Activated CD4-positive, alpha-beta memory T cell treated with anti-CD3 and anti-CD28 coated beads for 36 hours (primary cell): Measurements from ENCODE around the gene CAPNS1. TPM values are rescaled to one million over a fixed set of nuclear protein-coding genes. Genes with fewer than 3 reads are reported as not detected.

Experiments used
- CTCF ChIA-PET: fragments of 350-600 bp; sonication (Branson Sonifier 250); formaldehyde crosslinking; loops from one replicate; lab custom pipeline; 2021; ENCODE audit warnings: antibody characterized with exemption, inconsistent platforms; lab: Charles Lee
- POLR2A ChIA-PET: fragments of 350-600 bp; sonication (Branson Sonifier 250); formaldehyde crosslinking; loops from one replicate; lab custom pipeline; 2021; ENCODE audit warnings: antibody characterized with exemption; lab: Charles Lee
- DNase-seq: peaks from one replicate; pipeline ENCODE4 v3.0.0-alpha.2; 2020
- H3K27ac Mint-ChIP-seq: one replicate; pipeline ENCODE4 v1.8.0; 2021; ENCODE audit warnings: mixed read lengths
- H3K27me3 Mint-ChIP-seq: one replicate; pipeline ENCODE4 v1.8.0; 2021; ENCODE audit warnings: mixed read lengths
- H3K36me3 Mint-ChIP-seq: one replicate; pipeline ENCODE4 v1.8.0; 2021; ENCODE audit warnings: mixed read lengths
- H3K4me1 Mint-ChIP-seq: one replicate; pipeline ENCODE4 v1.8.0; 2021; ENCODE audit warnings: low read depth, mixed read lengths
- H3K4me3 Mint-ChIP-seq: one replicate; pipeline ENCODE4 v1.8.0; 2021; ENCODE audit warnings: mild to moderate bottlenecking, mixed read lengths
- H3K9me3 Mint-ChIP-seq: one replicate; pipeline ENCODE4 v1.8.0; 2021; ENCODE audit warnings: mixed read lengths
- intact Hi-C: fragments of 100-400 bp; cut with micrococcal nuclease; formaldehyde crosslinking; loops from one replicate; pipeline ENCODE4 v1.15.1; 2023
- total RNA-seq, 2 experiments: library from RNA; stranded (reverse); gene quantifications; one replicate each; pipeline ENCODE4 v1.2.3, GENCODE V29; 2021

CAPNS1 gene
- total RNA-seq, 2 experiments from 2014 or later: 430 to 447 TPM

GRCh38 chr19:36103842-36104552 lies 35.9 kb upstream of the CAPNS1 start:
- CTCF ChIA-PET: no interaction called here
- POLR2A ChIA-PET: interaction anchor here (1.5 kb wide), 1 partner anchor 11 kb away, joined by 5 read pairs; the partner anchor contains the start of genes POLR2I and TBCB
- Mint-ChIP-seq H3K36me3 (peaks cover 11% of the 10 kb centered on the region), H3K4me3 (no peak overlapping the region), H3K27ac (no peak overlapping the region), H3K4me1 (no peaks in the 10 kb centered on the region), H3K27me3 (no peaks in the 10 kb centered on the region), H3K9me3 (no peaks in the 10 kb centered on the region)
- intact Hi-C loops: no loop called here
- DNase-seq: no peak

- H3K27ac Mint-ChIP-seq: no peak overlapping the region
- H3K27me3 Mint-ChIP-seq: no peaks in the 10 kb centered on the region
- no peaks in the 10 kb centered on the region for H3K9me3 Mint-ChIP-seq
- CTCF ChIA-PET: interaction anchor here (1.6 kb wide), 1 partner anchor 21 kb away, joined by 5 read pairs; no protein-coding TSS in a partner anchor
- no peak for DNase-seq
- POLR2A ChIA-PET: interaction anchor here (1.6 kb wide), 1 partner anchor 9 kb away, joined by 4 read pairs; the partner anchor contains the start of genes POLR2I and TBCB
- intact Hi-C loops: no loop called here
- H3K36me3 Mint-ChIP-seq: peaks cover 11% of the 10 kb centered on the region
- H3K4me3 Mint-ChIP-seq: no peak overlapping the region
- H3K4me1 Mint-ChIP-seq: no peaks in the 10 kb centered on the region
These were observed 33.4 kb upstream of the CAPNS1 start for GRCh38 chr19:36106441-36106840.

GRCh38 chr19:36106991-36107390 lies 32.9 kb upstream of the CAPNS1 start:
- no peak for DNase-seq
- Mint-ChIP-seq H3K4me1 (no peaks in the 10 kb centered on the region), H3K27me3 (no peaks in the 10 kb centered on the region), H3K27ac (no peak overlapping the region), H3K4me3 (no peak overlapping the region), H3K9me3 (no peaks in the 10 kb centered on the region), H3K36me3 (peaks cover 11% of the 10 kb centered on the region)
- intact Hi-C loops: no loop called here
- POLR2A ChIA-PET: interaction anchor here (1.6 kb wide), 1 partner anchor 8 kb away, joined by 4 read pairs; the partner anchor contains the start of genes POLR2I and TBCB
- CTCF ChIA-PET: interaction anchor here (0.5 to 1.6 kb wide), 2 partner anchors 21 to 268 kb away, joined by 4 to 5 read pairs; no protein-coding TSS in a partner anchor

- CTCF ChIA-PET: interaction anchor here (0.6 kb wide), 1 partner anchor 46 kb away, joined by 3 read pairs; no protein-coding TSS in a partner anchor
- H3K27me3 Mint-ChIP-seq: no peaks in the 10 kb centered on the region
- POLR2A ChIA-PET: no interaction called here
These were observed 31.2 kb upstream of the CAPNS1 start for GRCh38 chr19:36108684-36109083.

GRCh38 chr19:36110487-36111199 lies 29.2 kb upstream of the CAPNS1 start, which contains the start of gene OVOL3:
Gene OVOL3 (plus strand): TSS chr19:36111143. CDS start chr19:36111203, 60 bp downstream.
- H3K4me3 Mint-ChIP-seq: no peak within 1 kb of the TSS

More at GRCh38 chr19:36108684-36109083, 31.2 kb upstream of the CAPNS1 start:
- no peak overlapping the region for H3K4me3 Mint-ChIP-seq
- no peaks in the 10 kb centered on the region for H3K9me3 Mint-ChIP-seq
- H3K36me3 Mint-ChIP-seq: peaks cover 14% of the 10 kb centered on the region
- intact Hi-C loops: no loop called here
- no peak overlapping the region for H3K27ac Mint-ChIP-seq
- H3K4me1 Mint-ChIP-seq: peaks cover 10% of the 10 kb centered on the region
- DNase-seq: no peak

GRCh38 chr19:36111200-36111539 lies 28.7 kb upstream of the CAPNS1 start:
- CTCF ChIA-PET: no interaction called here
- Mint-ChIP-seq H3K36me3 (peaks cover 25% of the 10 kb centered on the region), H3K4me3 (no peak overlapping the region), H3K27me3 (peaks cover 5% of the 10 kb centered on the region), H3K4me1 (peaks cover 22% of the 10 kb centered on the region), H3K9me3 (no peaks in the 10 kb centered on the region), H3K27ac (no peak overlapping the region)
- POLR2A ChIA-PET: no interaction called here
- no peak for DNase-seq
- intact Hi-C loops: loop anchor here (10.0 kb wide), 2 partner anchors 366 to 396 kb away; partner anchors contain the start of genes IGFLR1, KMT2B, LIN37 and PSENEN

More at GRCh38 chr19:36110487-36111199, 29.2 kb upstream of the CAPNS1 start, which contains the start of gene OVOL3:
- Mint-ChIP-seq H3K4me1 (peaks cover 18% of the 10 kb centered on the region), H3K9me3 (no peaks in the 10 kb centered on the region), H3K27ac (no peak within 1 kb of the TSS), H3K27me3 (peaks cover 5% of the 10 kb centered on the region), H3K36me3 (peaks cover 24% of the 10 kb centered on the region)
- CTCF ChIA-PET: no interaction called here
- intact Hi-C loops: loop anchor here (10.0 kb wide), 2 partner anchors 366 to 396 kb away; partner anchors contain the start of genes IGFLR1, KMT2B, LIN37 and PSENEN
- POLR2A ChIA-PET: interaction anchor here (0.8 kb wide), 1 partner anchor 739 kb away, joined by 3 read pairs; no protein-coding TSS in a partner anchor
- no peak for DNase-seq

- Mint-ChIP-seq H3K4me3 (peak overlapping the region; percentile 99), H3K36me3 (peaks cover 29% of the 10 kb centered on the region), H3K27me3 (peaks cover 5% of the 10 kb centered on the region), H3K4me1 (peaks cover 32% of the 10 kb centered on the region), H3K9me3 (no peaks in the 10 kb centered on the region), H3K27ac (no peak overlapping the region)
- DNase-seq: no peak
- intact Hi-C loops: loop anchor here (10.0 kb wide), 2 partner anchors 368 to 398 kb away; partner anchors contain the start of genes IGFLR1, KMT2B, LIN37 and PSENEN
- CTCF ChIA-PET: no interaction called here
- POLR2A ChIA-PET: no interaction called here
These were observed 27.2 kb upstream of the CAPNS1 start for GRCh38 chr19:36112678-36113077.

- Mint-ChIP-seq H3K4me1 (peaks cover 35% of the 10 kb centered on the region), H3K36me3 (peaks cover 33% of the 10 kb centered on the region), H3K4me3 (peak overlapping the region; percentile 99), H3K9me3 (no peaks in the 10 kb centered on the region), H3K27ac (peak overlapping the region; percentile 94), H3K27me3 (peaks cover 5% of the 10 kb centered on the region)
- ChIA-PET POLR2A (no interaction called here), CTCF (interaction anchor here (1.0 to 1.3 kb wide), 2 partner anchors 14 to 55 kb away, joined by 3 to 11 read pairs; no protein-coding TSS in a partner anchor)
- no peak for DNase-seq
- intact Hi-C loops: loop anchor here (10.0 kb wide), 2 partner anchors 369 to 399 kb away; partner anchors contain the start of genes IGFLR1, KMT2B, LIN37 and PSENEN
These were observed 26.4 kb upstream of the CAPNS1 start for GRCh38 chr19:36113425-36113824.

GRCh38 chr19:36113894-36114720 lies 25.8 kb upstream of the CAPNS1 start:
- CTCF ChIA-PET: interaction anchor here (1.0 to 1.9 kb wide), 4 partner anchors 14 to 123 kb away, joined by 3 to 11 read pairs (median 4); no protein-coding TSS in a partner anchor
- intact Hi-C loops: loop anchor here (10.0 kb wide), 2 partner anchors 369 to 399 kb away; partner anchors contain the start of genes IGFLR1, KMT2B, LIN37 and PSENEN

GRCh38 chr19:36114721-36115452 lies 25.0 kb upstream of the CAPNS1 start, which contains the start of gene POLR2I:
Gene POLR2I (minus strand): TSS chr19:36114875. CDS start chr19:36114856, 19 bp downstream.
- no peaks in the 10 kb centered on the region for H3K9me3 Mint-ChIP-seq
- intact Hi-C loops: loop anchor here (1.0 to 10.0 kb wide), 8 partner anchors 12 to 400 kb away; partner anchors contain the start of genes ALKBH6, IGFLR1, KMT2B and LIN37
- H3K4me1 Mint-ChIP-seq: peaks cover 36% of the 10 kb centered on the region

More at GRCh38 chr19:36113894-36114720, 25.8 kb upstream of the CAPNS1 start:
- peak overlapping the region; percentile 99 for H3K4me3 Mint-ChIP-seq
- POLR2A ChIA-PET: interaction anchor here (0.8 to 2.7 kb wide), 4 partner anchors 8 to 100 kb away, joined by 3 to 13 read pairs (median 4); partner anchors contain the start of genes ALKBH6 and THAP8
- peaks cover 5% of the 10 kb centered on the region for H3K27me3 Mint-ChIP-seq
- H3K36me3 Mint-ChIP-seq: peaks cover 31% of the 10 kb centered on the region
- H3K9me3 Mint-ChIP-seq: no peaks in the 10 kb centered on the region
- peaks cover 35% of the 10 kb centered on the region for H3K4me1 Mint-ChIP-seq
- H3K27ac Mint-ChIP-seq: peak overlapping the region; percentile 94
- DNase-seq: peak; percentile 47

More at GRCh38 chr19:36114721-36115452, 25.0 kb upstream of the CAPNS1 start, which contains the start of gene POLR2I:
- peaks cover 5% of the 10 kb centered on the region for H3K27me3 Mint-ChIP-seq
- ChIA-PET POLR2A (interaction anchor here (0.8 to 2.7 kb wide), 7 partner anchors 9 to 101 kb away, joined by 3 to 13 read pairs (median 4); partner anchors contain the start of genes ALKBH6, ZNF146 and ZNF565), CTCF (interaction anchor here (1.1 to 2.8 kb wide), 4 partner anchors 13 to 123 kb away, joined by 3 to 22 read pairs (median 4); no protein-coding TSS in a partner anchor)
- peaks cover 30% of the 10 kb centered on the region for H3K36me3 Mint-ChIP-seq
- H3K27ac Mint-ChIP-seq: peak within 1 kb of the TSS; percentile 94
- peak; percentile 99 for DNase-seq
- peak within 1 kb of the TSS; percentile 99 for H3K4me3 Mint-ChIP-seq
